Activated CD4-positive, alpha-beta memory T cell treated with anti-CD3 and anti-CD28 coated beads for 36 hours (primary cell): ENCODE results near the gene PATZ1. TPM values are rescaled to one million over a fixed set of nuclear protein-coding genes. Genes with fewer than 3 reads are reported as not detected.

Source experiments
- CTCF ChIA-PET: fragments of 350-600 bp; sonication (Branson Sonifier 250); formaldehyde crosslinking; loops from one replicate; lab custom pipeline; 2021; ENCODE audit warnings: antibody characterized with exemption, inconsistent platforms; lab: Charles Lee
- POLR2A ChIA-PET: fragments of 350-600 bp; sonication (Branson Sonifier 250); formaldehyde crosslinking; loops from one replicate; lab custom pipeline; 2021; ENCODE audit warnings: antibody characterized with exemption; lab: Charles Lee
- DNase-seq: peaks from one replicate; pipeline ENCODE4 v3.0.0-alpha.2; 2020
- H3K27ac Mint-ChIP-seq: one replicate; pipeline ENCODE4 v1.8.0; 2021; ENCODE audit warnings: mixed read lengths
- H3K27me3 Mint-ChIP-seq: one replicate; pipeline ENCODE4 v1.8.0; 2021; ENCODE audit warnings: mixed read lengths
- H3K36me3 Mint-ChIP-seq: one replicate; pipeline ENCODE4 v1.8.0; 2021; ENCODE audit warnings: mixed read lengths
- H3K4me1 Mint-ChIP-seq: one replicate; pipeline ENCODE4 v1.8.0; 2021; ENCODE audit warnings: low read depth, mixed read lengths
- H3K4me3 Mint-ChIP-seq: one replicate; pipeline ENCODE4 v1.8.0; 2021; ENCODE audit warnings: mild to moderate bottlenecking, mixed read lengths
- H3K9me3 Mint-ChIP-seq: one replicate; pipeline ENCODE4 v1.8.0; 2021; ENCODE audit warnings: mixed read lengths
- intact Hi-C: fragments of 100-400 bp; cut with micrococcal nuclease; formaldehyde crosslinking; loops from one replicate; pipeline ENCODE4 v1.15.1; 2023
- total RNA-seq, 2 experiments: library from RNA; stranded (reverse); gene quantifications; one replicate each; pipeline ENCODE4 v1.2.3, GENCODE V29; 2021

PATZ1 gene
- total RNA-seq, 2 experiments from 2014 or later = 19.8 to 20.0 TPM

DNA sequence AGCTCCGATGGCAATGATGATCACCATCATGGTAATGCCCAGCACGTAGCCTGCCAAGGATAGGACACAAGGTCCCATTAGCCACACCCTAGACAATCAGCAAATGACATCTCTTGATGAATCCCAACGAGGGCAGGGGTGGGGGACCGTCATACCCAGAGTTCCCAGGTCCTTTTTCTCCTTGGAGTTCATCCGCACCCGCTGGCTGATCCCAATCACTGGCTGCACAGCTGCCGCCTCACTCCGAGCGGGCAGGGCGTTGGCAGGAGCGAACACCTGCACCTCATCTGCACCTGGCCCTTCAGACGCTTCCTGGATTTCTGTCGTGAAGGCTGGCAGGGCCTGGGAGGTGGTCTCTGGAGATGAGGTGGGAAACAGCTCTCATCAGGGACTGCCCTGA lies 56.8 kb downstream of the PATZ1 start:
- peak overlapping the region; percentile 100 for H3K27ac Mint-ChIP-seq
- H3K27me3 Mint-ChIP-seq = no peaks in the 10 kb centered on the region
- peak overlapping the region; percentile 98 for H3K4me3 Mint-ChIP-seq
- H3K4me1 Mint-ChIP-seq = peaks cover 69% of the 10 kb centered on the region
- intact Hi-C loops = no loop called here
- DNase-seq = no peak
- ChIA-PET CTCF (interaction anchor here (1.1 to 3.0 kb wide), 7 partner anchors 10 to 77 kb away, joined by 3 to 22 read pairs (median 8); partner anchors contain the start of gene LIMK2), POLR2A (interaction anchor here (1.1 to 3.0 kb wide), 7 partner anchors 11 to 1685 kb away, joined by 3 to 31 read pairs (median 4); partner anchors contain the start of gene LIMK2)
- H3K9me3 Mint-ChIP-seq = peaks cover 1% of the 10 kb centered on the region
- H3K36me3 Mint-ChIP-seq = peaks cover 27% of the 10 kb centered on the region

DNA sequence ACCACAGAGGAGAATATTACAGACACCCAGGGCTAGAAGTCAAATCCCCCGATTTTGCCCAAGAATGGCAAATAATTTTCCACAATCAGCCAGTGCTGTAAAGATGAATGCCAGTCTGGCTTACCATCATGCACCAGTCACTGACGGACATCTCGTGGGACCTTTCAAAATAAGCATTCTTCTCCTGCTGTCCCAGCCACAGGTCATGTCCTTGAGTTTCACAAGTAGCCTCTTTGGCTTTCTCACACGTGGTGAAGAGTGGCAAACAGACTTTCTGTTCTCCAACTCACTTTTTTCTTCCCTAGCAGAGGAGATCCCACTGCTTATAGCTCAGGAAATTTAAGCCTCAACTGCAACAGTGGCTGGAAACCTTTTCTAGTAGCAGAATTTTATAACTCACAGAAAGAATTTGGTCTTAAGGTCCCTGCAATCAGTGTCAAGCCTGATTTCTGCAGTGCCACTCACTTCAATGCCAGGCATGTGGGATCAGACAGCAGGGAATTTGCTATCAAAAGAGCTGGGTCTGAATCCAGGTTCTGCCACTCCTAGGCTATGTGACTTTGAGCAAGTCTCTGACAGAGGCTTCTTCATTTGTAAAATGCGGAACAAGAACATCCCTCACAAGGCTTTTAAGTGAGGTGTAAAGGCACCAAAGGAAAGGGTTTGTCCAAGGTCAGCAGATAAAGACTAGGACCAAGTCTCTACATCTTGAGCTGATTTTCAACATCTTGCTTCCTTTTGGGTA lies 57.5 kb downstream of the PATZ1 start:
- H3K27ac Mint-ChIP-seq = peak overlapping the region; percentile 100
- peaks cover 27% of the 10 kb centered on the region for H3K36me3 Mint-ChIP-seq

DNA sequence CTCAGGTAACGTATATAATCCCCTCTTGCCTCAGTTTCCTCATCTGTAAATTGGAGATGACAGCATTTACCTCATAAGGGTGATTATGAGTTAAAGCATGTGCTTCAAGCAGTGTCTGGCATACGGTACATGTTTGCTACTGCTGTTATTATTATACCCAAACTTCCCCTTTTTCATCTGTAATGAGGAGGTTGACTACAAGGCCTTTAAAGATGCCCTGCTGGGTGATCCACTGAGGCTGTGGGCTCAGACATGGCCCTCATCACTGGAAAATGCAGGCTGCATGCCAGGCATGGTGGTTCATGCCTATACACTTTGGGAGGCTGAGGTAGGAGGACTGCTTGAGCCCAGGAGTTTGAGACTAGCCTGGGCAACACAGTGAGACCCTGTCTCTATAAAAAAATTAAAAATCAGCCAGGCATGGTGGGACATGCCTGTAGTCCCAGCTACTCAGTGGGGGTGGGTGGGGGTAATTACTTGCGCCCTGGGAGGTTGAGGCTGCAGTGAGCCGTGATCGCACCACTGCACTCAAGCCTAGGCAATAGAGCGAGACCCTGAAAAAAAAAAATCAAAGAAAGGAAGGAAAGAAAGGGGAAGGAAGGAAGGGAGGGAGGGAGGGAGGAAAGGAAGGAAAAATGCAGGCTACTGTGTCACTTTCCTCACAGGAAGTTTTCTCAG lies 58.2 kb downstream of the PATZ1 start:
- ChIA-PET CTCF (interaction anchor here (1.5 to 3.0 kb wide), 3 partner anchors 13 to 76 kb away, joined by 8 to 22 read pairs (median 8); partner anchors contain the start of gene LIMK2), POLR2A (interaction anchor here (3.0 kb wide), 1 partner anchor 10 kb away, joined by 31 read pairs; no protein-coding TSS in a partner anchor)
- peaks cover 70% of the 10 kb centered on the region for H3K4me1 Mint-ChIP-seq
- H3K4me3 Mint-ChIP-seq = peak overlapping the region; percentile 43
- H3K9me3 Mint-ChIP-seq = no peaks in the 10 kb centered on the region
- no peaks in the 10 kb centered on the region for H3K27me3 Mint-ChIP-seq
- DNase-seq = no peak
- peak overlapping the region; percentile 100 for H3K27ac Mint-ChIP-seq
- peaks cover 27% of the 10 kb centered on the region for H3K36me3 Mint-ChIP-seq
- intact Hi-C loops = no loop called here

More for the DNA sequence above, 57.5 kb downstream of the PATZ1 start:
- H3K4me3 Mint-ChIP-seq = peak overlapping the region; percentile 98
- intact Hi-C loops = no loop called here
- no peaks in the 10 kb centered on the region for H3K27me3 Mint-ChIP-seq
- no peak for DNase-seq
- ChIA-PET CTCF (interaction anchor here (1.5 to 3.0 kb wide), 4 partner anchors 14 to 77 kb away, joined by 8 to 22 read pairs (median 8); partner anchors contain the start of gene LIMK2), POLR2A (interaction anchor here (1.1 to 3.0 kb wide), 4 partner anchors 10 to 114 kb away, joined by 3 to 31 read pairs (median 6); no protein-coding TSS in a partner anchor)
- H3K9me3 Mint-ChIP-seq = no peaks in the 10 kb centered on the region
- peaks cover 68% of the 10 kb centered on the region for H3K4me1 Mint-ChIP-seq

DNA sequence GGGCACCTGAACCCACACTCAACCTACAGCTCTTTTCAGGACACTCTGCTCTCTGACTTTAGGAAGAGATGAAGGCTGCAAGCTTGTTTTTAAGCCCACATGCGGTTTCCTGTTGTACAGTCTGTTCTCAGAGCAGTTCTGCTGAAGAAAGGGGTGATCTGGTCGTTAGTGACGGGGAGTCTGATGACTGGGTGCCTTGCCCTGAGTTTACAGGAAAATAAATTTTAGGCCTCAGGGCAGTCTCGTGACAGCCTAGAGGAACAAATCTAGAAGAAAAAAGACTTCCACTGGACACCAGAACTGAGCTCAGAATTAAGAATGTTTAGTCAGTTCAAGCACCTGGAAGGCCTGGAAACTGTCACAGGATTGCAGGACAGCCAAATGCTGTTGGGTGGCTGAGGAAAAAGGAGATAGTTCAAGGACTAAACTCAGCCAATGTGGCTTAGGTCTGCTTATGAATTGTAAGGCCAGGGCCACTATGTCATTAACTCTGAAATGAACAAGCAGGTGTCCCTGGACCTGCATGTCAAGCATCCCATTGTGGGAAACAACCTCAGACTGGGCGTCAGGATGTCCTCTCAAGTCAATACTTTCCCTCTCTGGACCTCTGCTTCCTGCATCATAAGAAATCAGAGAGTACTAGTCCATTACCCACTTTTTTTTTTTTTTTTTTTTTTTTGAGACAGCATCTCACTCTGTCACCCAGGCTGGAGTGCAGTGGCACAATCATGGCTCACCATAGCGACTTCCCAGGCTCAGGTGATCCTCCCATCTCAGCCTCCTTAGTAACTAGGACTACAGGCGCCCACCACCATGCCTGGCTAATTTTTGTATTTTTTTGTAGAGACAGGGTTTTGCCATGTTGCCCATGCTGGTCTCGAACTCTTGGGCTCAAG lies 59.5 kb downstream of the PATZ1 start:
- DNase-seq = peak; percentile 77
- POLR2A ChIA-PET = interaction anchor here (1.0 to 1.2 kb wide), 3 partner anchors 9 to 42 kb away, joined by 3 to 11 read pairs (median 3); no protein-coding TSS in a partner anchor
- H3K9me3 Mint-ChIP-seq = no peaks in the 10 kb centered on the region
- H3K4me1 Mint-ChIP-seq = peaks cover 74% of the 10 kb centered on the region
- H3K27ac Mint-ChIP-seq = peak overlapping the region; percentile 100
- peak overlapping the region; percentile 42 for H3K4me3 Mint-ChIP-seq
- H3K36me3 Mint-ChIP-seq = peaks cover 32% of the 10 kb centered on the region
- CTCF ChIA-PET = interaction anchor here (0.6 to 5.6 kb wide), 8 partner anchors 10 to 264 kb away, joined by 3 to 55 read pairs (median 6); partner anchors contain the start of genes LIMK2, PATZ1 and SELENOM
- intact Hi-C loops = loop anchor here (1.0 kb wide), 1 partner anchor 8 kb away; no protein-coding TSS in a partner anchor
- no peaks in the 10 kb centered on the region for H3K27me3 Mint-ChIP-seq

DNA sequence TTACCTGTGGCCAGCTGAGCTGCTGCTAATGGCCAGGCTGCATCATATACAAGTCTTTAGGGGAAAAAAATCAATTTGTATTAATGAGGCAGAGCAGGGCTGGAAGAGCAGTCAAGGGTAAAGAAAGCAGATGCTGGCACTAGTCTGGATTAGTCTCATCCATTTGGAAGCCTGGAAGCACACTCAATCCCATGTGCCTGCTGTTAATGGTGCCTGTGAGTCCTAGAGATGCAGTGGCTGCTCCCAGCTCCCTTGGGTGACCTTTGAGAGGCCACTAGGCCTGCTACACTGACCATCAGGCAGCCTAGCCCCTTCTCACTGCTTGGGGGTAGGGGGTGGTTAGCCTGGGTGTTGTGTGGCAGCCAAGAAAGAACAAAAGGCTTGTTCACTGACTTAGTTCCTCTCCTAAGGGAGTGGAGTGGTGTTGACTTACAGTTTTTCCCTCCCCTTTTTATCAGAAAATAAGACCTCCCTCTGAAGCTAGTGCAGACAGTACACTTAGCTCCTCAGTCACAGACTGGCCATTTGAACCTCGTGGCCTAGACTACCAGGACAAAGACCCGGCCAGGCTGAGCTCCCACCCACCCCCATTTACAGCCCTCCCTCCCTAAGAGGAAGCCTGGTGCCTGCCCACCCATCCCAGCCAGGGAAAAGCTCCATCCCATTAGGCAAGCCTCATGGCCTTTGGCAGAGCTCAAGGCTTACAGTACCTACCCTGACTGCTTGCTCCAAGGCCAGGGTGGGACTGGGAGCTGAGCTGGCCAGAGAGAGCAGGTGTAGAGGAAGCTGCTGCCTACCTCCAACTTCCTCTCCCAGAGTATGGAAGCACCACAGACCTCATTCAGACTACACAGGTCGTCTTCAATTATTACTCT lies 61.6 kb downstream of the PATZ1 start:
- Mint-ChIP-seq H3K27ac (peak overlapping the region; percentile 100), H3K27me3 (no peaks in the 10 kb centered on the region), H3K9me3 (no peaks in the 10 kb centered on the region), H3K36me3 (peaks cover 43% of the 10 kb centered on the region), H3K4me1 (peaks cover 89% of the 10 kb centered on the region), H3K4me3 (no peak overlapping the region)
- intact Hi-C loops = no loop called here
- no peak for DNase-seq
- POLR2A ChIA-PET = interaction anchor here (0.8 to 1.1 kb wide), 2 partner anchors 8 to 17 kb away, joined by 5 to 6 read pairs; no protein-coding TSS in a partner anchor
- CTCF ChIA-PET = interaction anchor here (0.8 to 5.6 kb wide), 4 partner anchors 12 to 73 kb away, joined by 3 to 55 read pairs (median 13); partner anchors contain the start of gene LIMK2

DNA sequence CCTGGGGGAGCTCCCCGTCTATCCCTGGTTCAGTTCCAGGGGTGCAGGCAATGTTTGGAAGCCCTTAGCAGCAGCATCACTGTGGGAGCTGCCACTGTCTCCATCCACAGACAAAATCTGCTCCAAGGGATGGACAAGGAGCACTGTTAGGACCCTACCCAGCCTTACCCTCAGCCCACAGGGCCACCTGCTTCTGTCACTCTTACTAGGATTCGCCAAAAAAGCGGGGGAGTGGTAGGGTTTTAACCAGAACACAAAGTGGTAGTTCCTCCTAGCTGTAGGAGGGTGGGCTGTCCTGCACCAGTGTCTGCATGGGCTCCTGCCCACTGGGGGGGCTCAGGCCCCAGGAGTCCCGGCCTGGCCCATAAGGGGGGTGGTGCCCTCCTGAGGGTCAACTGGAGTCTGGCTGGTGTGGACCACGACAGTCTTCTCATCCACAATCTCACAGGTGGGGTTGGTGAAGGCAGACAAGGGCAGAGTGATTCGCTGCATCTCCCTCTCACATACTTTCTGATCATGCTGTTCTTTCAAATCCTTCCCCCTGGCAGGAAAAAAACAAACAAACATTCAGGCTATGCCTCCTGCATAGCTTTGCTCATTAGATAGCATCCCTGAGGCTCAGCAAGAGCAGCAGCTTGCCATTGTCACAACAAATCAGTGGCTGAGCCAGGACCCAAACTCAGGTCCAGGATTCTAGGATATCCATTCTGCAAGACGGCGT lies 63.2 kb downstream of the PATZ1 start:
- H3K4me1 Mint-ChIP-seq = peaks cover 91% of the 10 kb centered on the region
- no peak overlapping the region for H3K4me3 Mint-ChIP-seq
- CTCF ChIA-PET = interaction anchor here (0.6 to 5.6 kb wide), 4 partner anchors 9 to 79 kb away, joined by 3 to 55 read pairs (median 4); partner anchors contain the start of gene PIK3IP1
- peak overlapping the region; percentile 100 for H3K27ac Mint-ChIP-seq
- intact Hi-C loops = no loop called here
- H3K9me3 Mint-ChIP-seq = no peaks in the 10 kb centered on the region
- POLR2A ChIA-PET = interaction anchor here (0.7 kb wide), 1 partner anchor 10 kb away, joined by 3 read pairs; the partner anchor contains the start of gene PIK3IP1
- no peak for DNase-seq
- H3K36me3 Mint-ChIP-seq = peaks cover 47% of the 10 kb centered on the region
- no peaks in the 10 kb centered on the region for H3K27me3 Mint-ChIP-seq

DNA sequence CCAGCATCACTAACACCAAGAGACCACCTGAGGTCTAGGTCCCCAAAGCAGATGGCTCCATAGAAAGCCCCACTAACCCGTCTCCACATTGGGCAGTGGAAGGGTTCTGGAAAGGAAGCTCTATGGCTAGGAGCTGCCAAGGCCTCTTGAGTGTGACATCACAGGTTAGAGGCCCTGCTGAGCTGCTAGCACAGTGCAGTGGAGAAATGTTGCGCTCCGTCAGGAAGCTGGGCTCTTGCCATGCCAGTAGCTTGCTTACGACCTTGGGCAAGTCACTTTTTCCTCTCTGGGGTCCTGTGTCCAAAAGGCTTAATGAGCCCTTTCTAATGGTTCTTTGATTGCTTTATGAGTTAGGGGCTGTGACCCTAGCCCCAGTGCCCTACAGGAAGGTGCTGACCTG lies 64.4 kb downstream of the PATZ1 start:
- no peak for DNase-seq
- peaks cover 49% of the 10 kb centered on the region for H3K36me3 Mint-ChIP-seq
- CTCF ChIA-PET = interaction anchor here (0.9 to 5.6 kb wide), 3 partner anchors 9 to 175 kb away, joined by 3 to 55 read pairs (median 4); partner anchors contain the start of genes PIK3IP1 and SELENOM

DNA sequence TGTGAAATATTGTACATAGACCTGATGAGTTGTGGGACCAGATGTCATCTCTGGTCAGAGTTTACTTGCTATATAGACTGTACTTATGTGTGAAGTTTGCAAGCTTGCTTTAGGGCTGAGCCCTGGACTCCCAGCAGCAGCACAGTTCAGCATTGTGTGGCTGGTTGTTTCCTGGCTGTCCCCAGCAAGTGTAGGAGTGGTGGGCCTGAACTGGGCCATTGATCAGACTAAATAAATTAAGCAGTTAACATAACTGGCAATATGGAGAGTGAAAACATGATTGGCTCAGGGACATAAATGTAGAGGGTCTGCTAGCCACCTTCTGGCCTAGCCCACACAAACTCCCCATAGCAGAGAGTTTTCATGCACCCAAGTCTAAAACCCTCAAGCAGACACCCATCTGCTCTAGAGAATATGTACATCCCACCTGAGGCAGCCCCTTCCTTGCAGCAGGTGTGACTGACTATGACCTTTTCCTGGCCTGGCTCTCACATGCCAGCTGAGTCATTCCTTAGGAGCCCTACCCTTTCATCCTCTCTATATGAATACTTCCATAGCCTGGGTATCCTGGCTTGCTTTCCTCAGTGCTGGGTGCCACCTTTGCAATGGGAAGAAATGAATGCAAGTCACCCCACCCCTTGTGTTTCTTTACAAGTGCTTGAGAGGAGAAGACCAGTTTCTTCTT lies 66.2 kb downstream of the PATZ1 start:
- POLR2A ChIA-PET = interaction anchor here (2.2 to 3.3 kb wide), 3 partner anchors 10 to 67 kb away, joined by 8 to 31 read pairs (median 18); partner anchors contain the start of genes LIMK2 and PIK3IP1
- H3K4me1 Mint-ChIP-seq = peaks cover 78% of the 10 kb centered on the region
- no peaks in the 10 kb centered on the region for H3K9me3 Mint-ChIP-seq
- CTCF ChIA-PET = interaction anchor here (0.8 to 3.3 kb wide), 5 partner anchors 11 to 172 kb away, joined by 4 to 19 read pairs (median 6); partner anchors contain the start of genes LIMK2, PIK3IP1 and SELENOM
- no peak for DNase-seq
- H3K27ac Mint-ChIP-seq = peak overlapping the region; percentile 96
- no peaks in the 10 kb centered on the region for H3K27me3 Mint-ChIP-seq
- intact Hi-C loops = loop anchor here (2.0 to 10.0 kb wide), 3 partner anchors 13 to 335 kb away; partner anchors contain the start of gene PIK3IP1
- H3K36me3 Mint-ChIP-seq = peaks cover 51% of the 10 kb centered on the region
- no peak overlapping the region for H3K4me3 Mint-ChIP-seq

More for the DNA sequence above, 64.4 kb downstream of the PATZ1 start:
- Mint-ChIP-seq H3K4me1 (peaks cover 90% of the 10 kb centered on the region), H3K4me3 (no peak overlapping the region), H3K27me3 (no peaks in the 10 kb centered on the region), H3K27ac (peak overlapping the region; percentile 83), H3K9me3 (no peaks in the 10 kb centered on the region)
- intact Hi-C loops = no loop called here
- POLR2A ChIA-PET = interaction anchor here (0.6 to 1.5 kb wide), 3 partner anchors 9 to 87 kb away, joined by 6 to 7 read pairs (median 6); partner anchors contain the start of gene PIK3IP1

DNA sequence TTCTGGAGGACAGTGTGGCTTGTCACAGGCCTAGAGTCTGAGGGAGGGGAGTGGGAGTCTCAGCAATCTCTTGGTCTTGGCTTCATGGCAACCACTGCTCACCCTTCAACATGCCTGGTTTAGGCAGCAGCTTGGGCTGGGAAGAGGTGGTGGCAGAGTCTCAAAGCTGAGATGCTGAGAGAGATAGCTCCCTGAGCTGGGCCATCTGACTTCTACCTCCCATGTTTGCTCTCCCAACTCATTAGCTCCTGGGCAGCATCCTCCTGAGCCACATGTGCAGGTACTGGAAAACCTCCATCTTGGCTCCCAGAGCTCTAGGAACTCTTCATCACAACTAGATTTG lies 66.8 kb downstream of the PATZ1 start:
- CTCF ChIA-PET = interaction anchor here (0.8 to 3.3 kb wide), 6 partner anchors 10 to 172 kb away, joined by 3 to 19 read pairs (median 5); partner anchors contain the start of genes LIMK2, PIK3IP1 and SELENOM
- H3K27ac Mint-ChIP-seq = peak overlapping the region; percentile 96
- peaks cover 71% of the 10 kb centered on the region for H3K4me1 Mint-ChIP-seq
- intact Hi-C loops = loop anchor here (2.0 to 10.0 kb wide), 3 partner anchors 14 to 334 kb away; partner anchors contain the start of gene PIK3IP1
- no peaks in the 10 kb centered on the region for H3K9me3 Mint-ChIP-seq
- H3K4me3 Mint-ChIP-seq = no peak overlapping the region
- no peaks in the 10 kb centered on the region for H3K27me3 Mint-ChIP-seq
- H3K36me3 Mint-ChIP-seq = peaks cover 55% of the 10 kb centered on the region
- no peak for DNase-seq
- POLR2A ChIA-PET = interaction anchor here (2.2 to 3.3 kb wide), 3 partner anchors 10 to 67 kb away, joined by 8 to 31 read pairs (median 18); partner anchors contain the start of genes LIMK2 and PIK3IP1
